ENCODE data around the gene CACNA1E. TPM values are rescaled to one million over a fixed set of nuclear protein-coding genes. Genes with fewer than 3 reads are reported as not detected.

Gene CACNA1E
- total RNA-seq, 2 experiments from 2014 or later = not detected

DNA sequence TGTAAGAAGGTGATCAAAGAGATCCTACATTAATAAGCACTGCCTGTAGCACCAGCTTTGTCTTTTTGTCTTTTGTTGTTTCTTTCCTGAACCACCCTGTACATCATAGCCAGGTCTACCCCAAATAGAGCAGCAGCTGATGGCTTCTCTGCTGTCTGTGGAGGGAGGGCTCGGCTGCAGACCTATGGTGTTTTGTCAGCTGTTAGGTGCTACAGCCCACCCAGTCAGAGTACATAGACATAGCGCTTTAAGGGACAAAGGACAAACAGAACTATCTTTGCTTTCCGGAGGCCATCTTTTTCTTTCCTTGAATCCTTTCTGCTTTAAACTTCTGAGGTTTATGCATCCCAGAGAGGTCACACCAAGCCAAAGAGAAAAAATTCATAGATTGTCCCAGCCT is 320.1 kb downstream of the CACNA1E start:
- no peak for DNase-seq (ENCODE audit: low spot score)
- no peaks in the 10 kb centered on the region for H3K79me2 ChIP-seq (ENCODE audit: insufficient read depth, low read depth, low read length)
- no peak overlapping the region for H2AFZ ChIP-seq (ENCODE audit: low read length)
- no TSS peak for BruUV-seq (replicated peaks)
- H3K9me2 ChIP-seq (ENCODE audit: insufficient read depth, low read length) = no peaks in the 10 kb centered on the region
- TF ChIP-seq, protein P1, sequence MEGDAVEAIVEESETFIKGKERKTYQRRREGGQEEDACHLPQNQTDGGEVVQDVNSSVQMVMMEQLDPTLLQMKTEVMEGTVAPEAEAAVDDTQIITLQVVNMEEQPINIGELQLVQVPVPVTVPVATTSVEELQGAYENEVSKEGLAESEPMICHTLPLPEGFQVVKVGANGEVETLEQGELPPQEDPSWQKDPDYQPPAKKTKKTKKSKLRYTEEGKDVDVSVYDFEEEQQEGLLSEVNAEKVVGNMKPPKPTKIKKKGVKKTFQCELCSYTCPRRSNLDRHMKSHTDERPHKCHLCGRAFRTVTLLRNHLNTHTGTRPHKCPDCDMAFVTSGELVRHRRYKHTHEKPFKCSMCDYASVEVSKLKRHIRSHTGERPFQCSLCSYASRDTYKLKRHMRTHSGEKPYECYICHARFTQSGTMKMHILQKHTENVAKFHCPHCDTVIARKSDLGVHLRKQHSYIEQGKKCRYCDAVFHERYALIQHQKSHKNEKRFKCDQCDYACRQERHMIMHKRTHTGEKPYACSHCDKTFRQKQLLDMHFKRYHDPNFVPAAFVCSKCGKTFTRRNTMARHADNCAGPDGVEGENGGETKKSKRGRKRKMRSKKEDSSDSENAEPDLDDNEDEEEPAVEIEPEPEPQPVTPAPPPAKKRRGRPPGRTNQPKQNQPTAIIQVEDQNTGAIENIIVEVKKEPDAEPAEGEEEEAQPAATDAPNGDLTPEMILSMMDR (conservative IDR thresholded peaks at IDR 0.05; ENCODE audit: low read length) = no peak
- TF ChIP-seq EZH2phosphoT487 (IDR thresholded peaks at IDR 0.05; ENCODE audit: borderline replicate concordance, low read depth, low read length) = no peak
- no peak overlapping the region for H3K4me2 ChIP-seq (ENCODE audit: low read length)
- H3K9me3 ChIP-seq (ENCODE audit: low read length) = no peaks in the 10 kb centered on the region
- CTCF ChIA-PET (ENCODE audit: unreplicated experiment) = no interaction called here
- H3K4me1 ChIP-seq (ENCODE audit: insufficient read depth, low read length, poor library complexity, severe bottlenecking) = no peaks in the 10 kb centered on the region
- H3K36me3 ChIP-seq (ENCODE audit: insufficient read depth, low read length) = no peaks in the 10 kb centered on the region
- H3K27ac ChIP-seq (ENCODE audit: low read depth, low read length, poor library complexity, severe bottlenecking) = no peak overlapping the region
- POLR2A ChIA-PET = interaction anchor here (0.5 kb wide), 1 partner anchor 291 kb away, joined by 5 read pairs; no protein-coding TSS in a partner anchor
- no peak overlapping the region for H3K4me3 ChIP-seq (ENCODE audit: low read depth, low read length, poor library complexity, severe bottlenecking)
- H4K20me1 ChIP-seq (ENCODE audit: insufficient read depth, low read length) = no peaks in the 10 kb centered on the region
- intact Hi-C loops (cut with micrococcal nuclease; ENCODE audit: unreplicated experiment) = no loop called here

DNA sequence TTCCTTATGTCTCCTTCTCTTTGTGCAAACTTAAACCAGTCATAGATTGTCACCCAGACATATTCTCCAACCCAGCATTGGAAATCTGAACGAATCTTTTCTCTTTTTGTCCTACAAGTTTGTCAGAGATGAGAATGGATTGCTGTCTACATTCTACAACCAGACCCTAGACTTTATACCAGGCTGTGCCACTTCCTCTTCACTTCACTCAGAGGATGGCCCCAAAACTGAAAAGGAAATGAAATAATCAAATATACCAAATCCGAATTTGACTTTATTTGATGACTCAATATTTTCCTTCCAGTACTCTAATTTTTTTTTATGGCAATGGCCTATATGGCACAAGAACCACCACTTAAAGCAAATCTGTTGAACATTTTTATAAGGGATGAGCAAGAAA is 321.7 kb downstream of the CACNA1E start:
- Histone ChIP-seq H3K79me2 (ENCODE audit: insufficient read depth, low read depth, low read length) (no peaks in the 10 kb centered on the region), H3K36me3 (ENCODE audit: insufficient read depth, low read length) (no peaks in the 10 kb centered on the region), H2AFZ (ENCODE audit: low read length) (no peak overlapping the region), H3K4me2 (ENCODE audit: low read length) (no peak overlapping the region), H3K4me3 (ENCODE audit: low read depth, low read length, poor library complexity, severe bottlenecking) (no peak overlapping the region), H3K9me3 (ENCODE audit: low read length) (no peaks in the 10 kb centered on the region), H3K4me1 (ENCODE audit: insufficient read depth, low read length, poor library complexity, severe bottlenecking) (no peaks in the 10 kb centered on the region), H3K27ac (ENCODE audit: low read depth, low read length, poor library complexity, severe bottlenecking) (no peak overlapping the region), H4K20me1 (ENCODE audit: insufficient read depth, low read length) (no peaks in the 10 kb centered on the region), H3K9me2 (ENCODE audit: insufficient read depth, low read length) (no peaks in the 10 kb centered on the region)
- no TSS peak for BruUV-seq (replicated peaks)
- POLR2A ChIA-PET = no interaction called here
- TF ChIP-seq EZH2phosphoT487 (IDR thresholded peaks at IDR 0.05; ENCODE audit: borderline replicate concordance, low read depth, low read length) = no peak
- TF ChIP-seq, protein P1 (conservative IDR thresholded peaks at IDR 0.05; ENCODE audit: low read length) = no peak
- CTCF ChIA-PET (ENCODE audit: unreplicated experiment) = no interaction called here
- no peak for DNase-seq (ENCODE audit: low spot score)
- intact Hi-C loops (cut with micrococcal nuclease; ENCODE audit: unreplicated experiment) = no loop called here

DNA sequence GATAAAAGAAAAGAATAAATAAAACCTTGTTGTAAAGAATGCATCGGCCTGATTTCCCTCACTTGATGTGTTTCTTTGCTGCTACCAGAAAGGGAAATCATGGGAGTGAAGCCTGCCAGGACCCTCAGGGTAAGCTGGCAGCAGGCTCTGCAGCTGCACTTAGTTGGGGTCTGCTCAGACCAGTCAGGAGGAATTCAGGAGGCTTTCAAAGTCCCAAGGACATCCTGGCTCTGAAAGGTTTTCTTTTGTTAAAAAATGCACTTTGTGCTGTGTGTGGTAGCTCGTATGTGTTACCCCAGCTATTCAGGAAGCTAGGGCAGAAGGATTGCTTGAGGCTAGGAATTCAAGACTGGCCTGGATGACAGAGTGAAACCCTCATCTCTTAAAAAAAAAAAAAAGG is 323.4 kb downstream of the CACNA1E start:
- intact Hi-C loops (cut with micrococcal nuclease; ENCODE audit: unreplicated experiment) = no loop called here
- Histone ChIP-seq H3K4me1 (ENCODE audit: insufficient read depth, low read length, poor library complexity, severe bottlenecking) (no peaks in the 10 kb centered on the region), H3K36me3 (ENCODE audit: insufficient read depth, low read length) (no peaks in the 10 kb centered on the region), H3K4me2 (ENCODE audit: low read length) (no peak overlapping the region), H3K4me3 (ENCODE audit: low read depth, low read length, poor library complexity, severe bottlenecking) (no peak overlapping the region), H3K9me2 (ENCODE audit: insufficient read depth, low read length) (no peaks in the 10 kb centered on the region), H4K20me1 (ENCODE audit: insufficient read depth, low read length) (no peaks in the 10 kb centered on the region), H2AFZ (ENCODE audit: low read length) (no peak overlapping the region), H3K27ac (ENCODE audit: low read depth, low read length, poor library complexity, severe bottlenecking) (no peak overlapping the region), H3K79me2 (ENCODE audit: insufficient read depth, low read depth, low read length) (no peaks in the 10 kb centered on the region), H3K9me3 (ENCODE audit: low read length) (no peaks in the 10 kb centered on the region)
- CTCF ChIA-PET (ENCODE audit: unreplicated experiment) = no interaction called here
- TF ChIP-seq, protein P1 (conservative IDR thresholded peaks at IDR 0.05; ENCODE audit: low read length) = no peak
- TF ChIP-seq EZH2phosphoT487 (IDR thresholded peaks at IDR 0.05; ENCODE audit: borderline replicate concordance, low read depth, low read length) = no peak
- BruUV-seq (replicated peaks) = no TSS peak
- no peak for DNase-seq (ENCODE audit: low spot score)
- POLR2A ChIA-PET = no interaction called here

Data from OCI-LY7 (cell line).